Activated T-helper 17 cell treated with anti-CD3 and anti-CD28 coated beads, Interleukin-2, amount 50 U/mL, for 72 hours (primary cell): Measurements from ENCODE around the gene AIRE. TPM values are rescaled to one million over a fixed set of nuclear protein-coding genes. Genes with fewer than 3 reads are reported as not detected.

Source experiments
- ATAC-seq: fragments of 150-1000 bp; cut with Tn5 transposase; replicated peaks from 2 replicates; pipeline ENCODE4 v1.10.0; 2021; ENCODE audit warnings: mild to moderate bottlenecking, moderate library complexity
- H3K27ac Mint-ChIP-seq: one replicate; pipeline ENCODE4 v1.8.0; 2022; ENCODE audit warnings: mixed read lengths
- H3K27me3 Mint-ChIP-seq: one replicate; pipeline ENCODE4 v1.8.0; 2022; ENCODE audit warnings: mixed read lengths
- H3K36me3 Mint-ChIP-seq: one replicate; pipeline ENCODE4 v1.8.0; 2022; ENCODE audit warnings: low read depth, mild to moderate bottlenecking, mixed read lengths
- H3K4me1 Mint-ChIP-seq: one replicate; pipeline ENCODE4 v1.8.0; 2022; ENCODE audit warnings: mixed read lengths
- H3K4me3 Mint-ChIP-seq: one replicate; pipeline ENCODE4 v1.8.0; 2022; ENCODE audit warnings: mild to moderate bottlenecking, mixed read lengths
- H3K9me3 Mint-ChIP-seq: one replicate; pipeline ENCODE4 v1.8.0; 2022; ENCODE audit warnings: mixed read lengths
- total RNA-seq, 2 donors: library from RNA; stranded (reverse); gene quantifications; one replicate each; pipeline ENCODE4 v1.2.3, GENCODE V29; 2022

AIRE gene
- total RNA-seq, 2 donors from 2014 or later: not detected

GRCh38 chr21:44326716-44327602 is 41.3 kb downstream of the AIRE start:
- no peak for ATAC-seq
- Mint-ChIP-seq H3K9me3 (no peaks in the 10 kb centered on the region), H3K4me1 (no peaks in the 10 kb centered on the region), H3K27me3 (no peaks in the 10 kb centered on the region), H3K36me3 (peaks cover 15% of the 10 kb centered on the region), H3K4me3 (no peak overlapping the region), H3K27ac (no peak overlapping the region)

- no peaks in the 10 kb centered on the region for H3K27me3 Mint-ChIP-seq
- H3K36me3 Mint-ChIP-seq: peaks cover 15% of the 10 kb centered on the region
- no peak overlapping the region for H3K4me3 Mint-ChIP-seq
- H3K27ac Mint-ChIP-seq: no peak overlapping the region
- peak; percentile 7 for ATAC-seq
- no peaks in the 10 kb centered on the region for H3K4me1 Mint-ChIP-seq
- no peaks in the 10 kb centered on the region for H3K9me3 Mint-ChIP-seq
Measured at GRCh38 chr21:44327603-44327974, 41.9 kb downstream of the AIRE start.

- H3K9me3 Mint-ChIP-seq: no peaks in the 10 kb centered on the region
- no peaks in the 10 kb centered on the region for H3K27me3 Mint-ChIP-seq
- peaks cover 7% of the 10 kb centered on the region for H3K36me3 Mint-ChIP-seq
- H3K4me1 Mint-ChIP-seq: no peaks in the 10 kb centered on the region
- peak overlapping the region; percentile 56 for H3K27ac Mint-ChIP-seq
- ATAC-seq: peak; percentile 6
- no peak overlapping the region for H3K4me3 Mint-ChIP-seq
Measured at GRCh38 chr21:44328242-44328895, 42.7 kb downstream of the AIRE start.

GRCh38 chr21:44329086-44329889 is 43.6 kb downstream of the AIRE start:
- Mint-ChIP-seq H3K4me1 (no peaks in the 10 kb centered on the region), H3K9me3 (no peaks in the 10 kb centered on the region), H3K36me3 (no peaks in the 10 kb centered on the region), H3K27me3 (no peaks in the 10 kb centered on the region), H3K27ac (peak overlapping the region; percentile 56), H3K4me3 (no peak overlapping the region)
- no peak for ATAC-seq

- Mint-ChIP-seq H3K27me3 (no peaks in the 10 kb centered on the region), H3K27ac (no peak overlapping the region), H3K4me1 (no peaks in the 10 kb centered on the region), H3K36me3 (no peaks in the 10 kb centered on the region), H3K4me3 (no peak overlapping the region), H3K9me3 (no peaks in the 10 kb centered on the region)
- no peak for ATAC-seq
Measured at GRCh38 chr21:44329971-44330681, 44.5 kb downstream of the AIRE start.

GRCh38 chr21:44330698-44331097 is 45.0 kb downstream of the AIRE start:
- Mint-ChIP-seq H3K9me3 (no peaks in the 10 kb centered on the region), H3K36me3 (no peaks in the 10 kb centered on the region), H3K4me3 (no peak overlapping the region), H3K27ac (no peak overlapping the region), H3K4me1 (no peaks in the 10 kb centered on the region), H3K27me3 (no peaks in the 10 kb centered on the region)
- ATAC-seq: no peak

GRCh38 chr21:44331209-44331608 is 45.5 kb downstream of the AIRE start:
- no peaks in the 10 kb centered on the region for H3K27me3 Mint-ChIP-seq
- ATAC-seq: no peak
- H3K4me3 Mint-ChIP-seq: no peak overlapping the region
- no peak overlapping the region for H3K27ac Mint-ChIP-seq
- peaks cover under 1% of the 10 kb centered on the region for H3K36me3 Mint-ChIP-seq
- H3K9me3 Mint-ChIP-seq: no peaks in the 10 kb centered on the region
- no peaks in the 10 kb centered on the region for H3K4me1 Mint-ChIP-seq

GRCh38 chr21:44331650-44332307 is 46.1 kb downstream of the AIRE start:
- Mint-ChIP-seq H3K4me3 (no peak overlapping the region), H3K27me3 (no peaks in the 10 kb centered on the region), H3K4me1 (no peaks in the 10 kb centered on the region), H3K27ac (peak overlapping the region; percentile 47), H3K36me3 (peaks cover 6% of the 10 kb centered on the region), H3K9me3 (no peaks in the 10 kb centered on the region)
- no peak for ATAC-seq

- Mint-ChIP-seq H3K27me3 (no peaks in the 10 kb centered on the region), H3K27ac (no peak overlapping the region), H3K9me3 (no peaks in the 10 kb centered on the region), H3K4me1 (no peaks in the 10 kb centered on the region), H3K4me3 (no peak overlapping the region), H3K36me3 (peaks cover 12% of the 10 kb centered on the region)
- ATAC-seq: no peak
Measured at GRCh38 chr21:44332383-44332782, 46.7 kb downstream of the AIRE start.

- H3K27ac Mint-ChIP-seq: no peak overlapping the region
- no peak for ATAC-seq
- no peaks in the 10 kb centered on the region for H3K9me3 Mint-ChIP-seq
- no peaks in the 10 kb centered on the region for H3K4me1 Mint-ChIP-seq
- H3K4me3 Mint-ChIP-seq: no peak overlapping the region
- H3K27me3 Mint-ChIP-seq: no peaks in the 10 kb centered on the region
- H3K36me3 Mint-ChIP-seq: peaks cover 18% of the 10 kb centered on the region
Measured at GRCh38 chr21:44332965-44333364, 47.3 kb downstream of the AIRE start.

- no peaks in the 10 kb centered on the region for H3K9me3 Mint-ChIP-seq
- H3K4me1 Mint-ChIP-seq: no peaks in the 10 kb centered on the region
- H3K27ac Mint-ChIP-seq: no peak overlapping the region
- H3K4me3 Mint-ChIP-seq: no peak overlapping the region
- H3K36me3 Mint-ChIP-seq: peaks cover 18% of the 10 kb centered on the region
- ATAC-seq: no peak
- H3K27me3 Mint-ChIP-seq: no peaks in the 10 kb centered on the region
Measured at GRCh38 chr21:44333509-44334328, 48.0 kb downstream of the AIRE start.

GRCh38 chr21:44334329-44335030 is 48.8 kb downstream of the AIRE start:
- Mint-ChIP-seq H3K27me3 (no peaks in the 10 kb centered on the region), H3K27ac (no peak overlapping the region), H3K9me3 (no peaks in the 10 kb centered on the region)

More at GRCh38 chr21:44334329-44335030, 48.8 kb downstream of the AIRE start:
- no peak for ATAC-seq
- Mint-ChIP-seq H3K4me1 (no peaks in the 10 kb centered on the region), H3K4me3 (no peak overlapping the region), H3K36me3 (peaks cover 21% of the 10 kb centered on the region)
